Medulla oblongata (tissue), 1 donor: ENCODE results near the gene CEP295NL.
"Not testable (repeated sequence)": the region's sequence is repeated elsewhere in the genome, so short reads cannot be mapped to it uniquely, and the experiment has no call there.

Source experiments
- DNase-seq: peaks from one replicate; pipeline ENCODE4 v3.0.0-alpha.2; 2015; ENCODE audit errors: extremely low spot score

Gene CEP295NL

GRCh38 chr17:78905541-78905940 lies 2.5 kb upstream of the CEP295NL start:
- no peak for DNase-seq

- no peak for DNase-seq
Observed at GRCh38 chr17:78905116-78905515, 2.1 kb upstream of the CEP295NL start.

- DNase-seq: no peak
Observed at GRCh38 chr17:78904371-78904770, 1.4 kb upstream of the CEP295NL start.

GRCh38 chr17:78902231-78902630 lies 770 bp downstream of the CEP295NL start:
- DNase-seq: not testable (repeated sequence)

GRCh38 chr17:78901806-78902205 lies 1.2 kb downstream of the CEP295NL start:
- no peak for DNase-seq

GRCh38 chr17:78900816-78901215 lies 2.2 kb downstream of the CEP295NL start:
- DNase-seq: no peak

- DNase-seq: peak; percentile 88
Observed at GRCh38 chr17:78899361-78900260, 3.4 kb downstream of the CEP295NL start.

- no peak for DNase-seq
Observed at GRCh38 chr17:78898947-78899346, 4.1 kb downstream of the CEP295NL start.

GRCh38 chr17:78898075-78898836 lies 4.7 kb downstream of the CEP295NL start:
- DNase-seq: no peak

- DNase-seq: no peak
Observed at GRCh38 chr17:78897664-78898047, 5.3 kb downstream of the CEP295NL start.

GRCh38 chr17:78896834-78897663 lies 6.0 kb downstream of the CEP295NL start:
- DNase-seq: no peak

- peak; percentile 86 for DNase-seq
Observed at GRCh38 chr17:78896091-78896833, 6.7 kb downstream of the CEP295NL start.

GRCh38 chr17:78895322-78895721 lies 7.7 kb downstream of the CEP295NL start:
- peak; percentile 77 for DNase-seq

GRCh38 chr17:78893684-78894083 lies 9.3 kb downstream of the CEP295NL start:
- peak; percentile 83 for DNase-seq

- no peak for DNase-seq
Observed at GRCh38 chr17:78892936-78893379, 10.0 kb downstream of the CEP295NL start.

GRCh38 chr17:78892520-78892919 lies 10.5 kb downstream of the CEP295NL start:
- DNase-seq: peak; percentile 74

GRCh38 chr17:78892062-78892456 lies 10.9 kb downstream of the CEP295NL start:
- DNase-seq: no peak

- DNase-seq: no peak
Observed at GRCh38 chr17:78891406-78892061, 11.5 kb downstream of the CEP295NL start.

GRCh38 chr17:78890498-78890897 lies 12.5 kb downstream of the CEP295NL start:
- DNase-seq: peak; percentile 87

- not testable (repeated sequence) for DNase-seq
Observed at GRCh38 chr17:78890096-78890495, 12.9 kb downstream of the CEP295NL start.

- DNase-seq: no peak
Observed at GRCh38 chr17:78889531-78889930, 13.5 kb downstream of the CEP295NL start.
